ENCODE results near the gene WDR73.

WDR73 gene

GRCh38 chr15:84597296-84597695 lies 56.8 kb downstream of the WDR73 start:
- H3K27me3 ChIP-seq (replicated peaks), result no peaks in the 10 kb centered on the region
- in situ Hi-C loops (cut with HindIII; ENCODE audit: low pct_ligation_motif_present, low sequenced_read_pairs), result no loop called here
- H3K4me3 ChIP-seq (ENCODE audit: low read depth, low read length), result no peak overlapping the region
- TF ChIP-seq, protein P1, sequence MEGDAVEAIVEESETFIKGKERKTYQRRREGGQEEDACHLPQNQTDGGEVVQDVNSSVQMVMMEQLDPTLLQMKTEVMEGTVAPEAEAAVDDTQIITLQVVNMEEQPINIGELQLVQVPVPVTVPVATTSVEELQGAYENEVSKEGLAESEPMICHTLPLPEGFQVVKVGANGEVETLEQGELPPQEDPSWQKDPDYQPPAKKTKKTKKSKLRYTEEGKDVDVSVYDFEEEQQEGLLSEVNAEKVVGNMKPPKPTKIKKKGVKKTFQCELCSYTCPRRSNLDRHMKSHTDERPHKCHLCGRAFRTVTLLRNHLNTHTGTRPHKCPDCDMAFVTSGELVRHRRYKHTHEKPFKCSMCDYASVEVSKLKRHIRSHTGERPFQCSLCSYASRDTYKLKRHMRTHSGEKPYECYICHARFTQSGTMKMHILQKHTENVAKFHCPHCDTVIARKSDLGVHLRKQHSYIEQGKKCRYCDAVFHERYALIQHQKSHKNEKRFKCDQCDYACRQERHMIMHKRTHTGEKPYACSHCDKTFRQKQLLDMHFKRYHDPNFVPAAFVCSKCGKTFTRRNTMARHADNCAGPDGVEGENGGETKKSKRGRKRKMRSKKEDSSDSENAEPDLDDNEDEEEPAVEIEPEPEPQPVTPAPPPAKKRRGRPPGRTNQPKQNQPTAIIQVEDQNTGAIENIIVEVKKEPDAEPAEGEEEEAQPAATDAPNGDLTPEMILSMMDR (IDR thresholded peaks at IDR 0.05; ENCODE audit: low read depth, low read length, missing control alignments), result no peak
- no peaks in the 10 kb centered on the region for H3K36me3 ChIP-seq (replicated peaks)
- H3K27ac ChIP-seq, result no peak overlapping the region
- no peak for DNase-seq

GRCh38 chr15:84595660-84596059 lies 58.4 kb downstream of the WDR73 start:
- TF ChIP-seq, protein P1 (IDR thresholded peaks at IDR 0.05; ENCODE audit: low read depth, low read length, missing control alignments), result no peak
- Histone ChIP-seq H3K27ac (no peak overlapping the region), H3K4me3 (ENCODE audit: low read depth, low read length) (no peak overlapping the region), H3K36me3 (replicated peaks) (no peaks in the 10 kb centered on the region), H3K27me3 (replicated peaks) (no peaks in the 10 kb centered on the region)
- no peak for DNase-seq
- in situ Hi-C loops (cut with HindIII; ENCODE audit: low pct_ligation_motif_present, low sequenced_read_pairs), result no loop called here

- H3K4me3 ChIP-seq (ENCODE audit: low read depth, low read length), result no peak overlapping the region
- H3K27ac ChIP-seq, result no peak overlapping the region
- no peaks in the 10 kb centered on the region for H3K27me3 ChIP-seq (replicated peaks)
- TF ChIP-seq, protein P1 (IDR thresholded peaks at IDR 0.05; ENCODE audit: low read depth, low read length, missing control alignments), result no peak
- no peaks in the 10 kb centered on the region for H3K36me3 ChIP-seq (replicated peaks)
- DNase-seq, result no peak
- in situ Hi-C loops (cut with HindIII; ENCODE audit: low pct_ligation_motif_present, low sequenced_read_pairs), result no loop called here
Measured at GRCh38 chr15:84594617-84595290, 59.3 kb downstream of the WDR73 start.

DNA sequence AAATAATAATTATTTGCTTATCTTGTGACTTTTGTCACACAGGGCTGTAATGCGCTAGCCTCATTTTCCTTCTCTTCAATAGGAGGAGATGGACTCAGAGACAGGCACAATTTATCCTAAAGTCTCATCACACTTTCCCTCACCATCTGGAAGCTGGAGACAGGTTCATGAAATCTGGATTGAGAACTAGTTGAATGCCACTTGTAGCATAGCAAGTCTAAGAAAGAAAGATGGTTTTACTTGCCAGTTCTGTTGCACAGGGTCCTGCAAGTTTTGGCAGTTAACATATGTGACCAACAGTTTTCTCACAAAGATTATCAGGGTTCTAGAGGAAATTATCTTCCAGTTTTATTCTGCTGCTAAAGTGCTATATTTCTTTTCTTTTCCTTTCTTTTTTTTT lies 62.3 kb downstream of the WDR73 start:
- H3K36me3 ChIP-seq (replicated peaks), result no peaks in the 10 kb centered on the region
- DNase-seq, result no peak
- TF ChIP-seq, protein P1 (IDR thresholded peaks at IDR 0.05; ENCODE audit: low read depth, low read length, missing control alignments), result no peak
- no peak overlapping the region for H3K27ac ChIP-seq
- in situ Hi-C loops (cut with HindIII; ENCODE audit: low pct_ligation_motif_present, low sequenced_read_pairs), result no loop called here
- no peak overlapping the region for H3K4me3 ChIP-seq (ENCODE audit: low read depth, low read length)
- H3K27me3 ChIP-seq (replicated peaks), result no peaks in the 10 kb centered on the region

GRCh38 chr15:84590406-84590805 lies 63.7 kb downstream of the WDR73 start:
- H3K27me3 ChIP-seq (replicated peaks), result no peaks in the 10 kb centered on the region
- DNase-seq, result peak; percentile 30
- TF ChIP-seq, protein P1 (IDR thresholded peaks at IDR 0.05; ENCODE audit: low read depth, low read length, missing control alignments), result no peak
- no peaks in the 10 kb centered on the region for H3K36me3 ChIP-seq (replicated peaks)
- H3K27ac ChIP-seq, result no peak overlapping the region
- H3K4me3 ChIP-seq (ENCODE audit: low read depth, low read length), result no peak overlapping the region
- in situ Hi-C loops (cut with HindIII; ENCODE audit: low pct_ligation_motif_present, low sequenced_read_pairs), result no loop called here
